ENCODE measurements around the gene ABCA4.
"Not testable (repeated sequence)": the region's sequence is repeated elsewhere in the genome, so short reads cannot be mapped to it uniquely, and the experiment has no call there.

Gene ABCA4

DNA sequence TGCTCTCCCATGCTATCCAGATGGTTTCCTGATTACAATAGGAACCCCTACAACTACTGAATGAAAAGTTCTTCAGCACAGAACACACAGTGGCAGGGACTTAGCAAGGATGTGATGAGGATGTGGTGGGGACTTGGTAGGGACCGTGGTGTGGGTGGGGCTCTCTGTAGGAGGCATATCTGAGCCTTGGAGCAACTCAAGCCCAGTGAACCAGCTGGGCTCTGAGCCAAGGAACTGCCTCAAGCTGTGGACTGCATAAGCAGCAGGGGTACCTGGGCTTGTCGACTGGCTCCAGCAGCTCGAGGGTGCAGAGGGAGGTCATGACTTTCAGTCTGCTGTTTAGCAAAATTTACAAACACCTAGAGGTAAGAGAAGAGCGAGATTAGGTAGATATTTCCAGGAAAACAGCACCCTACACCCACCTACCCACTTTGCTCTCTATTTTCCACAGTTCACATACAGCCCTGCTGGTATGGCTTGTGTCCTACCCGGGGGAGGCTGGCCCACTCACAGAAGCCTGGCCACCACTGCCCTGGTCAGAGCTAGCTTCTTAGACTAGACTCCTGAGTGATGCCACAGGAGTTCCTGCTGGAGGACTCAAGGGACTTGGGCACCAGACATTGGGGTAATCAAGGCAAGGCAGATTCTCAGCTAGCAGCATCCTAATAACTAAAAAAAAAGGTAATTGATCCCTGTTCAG, 125.0 kb downstream of the ABCA4 start:
- no peaks in the 10 kb centered on the region for H3K27me3 Mint-ChIP-seq (ENCODE audit: low read depth)
- no peak overlapping the region for H3K4me3 Mint-ChIP-seq
- H3K27ac Mint-ChIP-seq = no peak overlapping the region
- TF ChIP-seq, protein P1, sequence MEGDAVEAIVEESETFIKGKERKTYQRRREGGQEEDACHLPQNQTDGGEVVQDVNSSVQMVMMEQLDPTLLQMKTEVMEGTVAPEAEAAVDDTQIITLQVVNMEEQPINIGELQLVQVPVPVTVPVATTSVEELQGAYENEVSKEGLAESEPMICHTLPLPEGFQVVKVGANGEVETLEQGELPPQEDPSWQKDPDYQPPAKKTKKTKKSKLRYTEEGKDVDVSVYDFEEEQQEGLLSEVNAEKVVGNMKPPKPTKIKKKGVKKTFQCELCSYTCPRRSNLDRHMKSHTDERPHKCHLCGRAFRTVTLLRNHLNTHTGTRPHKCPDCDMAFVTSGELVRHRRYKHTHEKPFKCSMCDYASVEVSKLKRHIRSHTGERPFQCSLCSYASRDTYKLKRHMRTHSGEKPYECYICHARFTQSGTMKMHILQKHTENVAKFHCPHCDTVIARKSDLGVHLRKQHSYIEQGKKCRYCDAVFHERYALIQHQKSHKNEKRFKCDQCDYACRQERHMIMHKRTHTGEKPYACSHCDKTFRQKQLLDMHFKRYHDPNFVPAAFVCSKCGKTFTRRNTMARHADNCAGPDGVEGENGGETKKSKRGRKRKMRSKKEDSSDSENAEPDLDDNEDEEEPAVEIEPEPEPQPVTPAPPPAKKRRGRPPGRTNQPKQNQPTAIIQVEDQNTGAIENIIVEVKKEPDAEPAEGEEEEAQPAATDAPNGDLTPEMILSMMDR (IDR thresholded peaks at IDR 0.05; ENCODE audit: unreplicated experiment in 3 of 3) = no peak
- no peaks in the 10 kb centered on the region for H3K9me3 Mint-ChIP-seq
- no peaks in the 10 kb centered on the region for H3K4me1 Mint-ChIP-seq
- no peaks in the 10 kb centered on the region for H3K36me3 Mint-ChIP-seq (ENCODE audit: low read depth)

DNA sequence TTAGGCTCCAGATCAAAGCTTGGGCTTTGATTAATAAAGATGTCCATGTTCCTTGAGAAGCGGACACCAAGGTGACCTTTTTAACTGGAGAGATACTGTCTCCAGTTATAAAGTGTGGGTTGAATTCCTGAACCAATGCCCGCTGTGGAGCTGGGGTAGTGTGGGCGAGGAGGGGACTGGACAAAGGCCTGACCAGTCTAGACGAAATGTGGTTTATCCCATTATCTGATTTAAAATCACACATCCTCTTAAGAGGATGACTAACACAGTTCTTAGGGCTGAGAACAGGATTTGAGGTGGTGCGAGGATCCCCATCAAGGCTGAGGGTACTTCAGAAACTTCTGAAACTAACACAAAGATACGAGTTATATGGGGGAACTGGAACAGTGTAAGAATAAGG, 127.2 kb downstream of the ABCA4 start:
- no peaks in the 10 kb centered on the region for H3K27me3 Mint-ChIP-seq (ENCODE audit: low read depth)
- H3K4me1 Mint-ChIP-seq = no peaks in the 10 kb centered on the region
- no peak overlapping the region for H3K27ac Mint-ChIP-seq
- H3K9me3 Mint-ChIP-seq = no peaks in the 10 kb centered on the region
- TF ChIP-seq, protein P1 (IDR thresholded peaks at IDR 0.05; ENCODE audit: unreplicated experiment in 3 of 3) = no peak
- H3K36me3 Mint-ChIP-seq (ENCODE audit: low read depth) = no peaks in the 10 kb centered on the region
- no peak overlapping the region for H3K4me3 Mint-ChIP-seq

DNA sequence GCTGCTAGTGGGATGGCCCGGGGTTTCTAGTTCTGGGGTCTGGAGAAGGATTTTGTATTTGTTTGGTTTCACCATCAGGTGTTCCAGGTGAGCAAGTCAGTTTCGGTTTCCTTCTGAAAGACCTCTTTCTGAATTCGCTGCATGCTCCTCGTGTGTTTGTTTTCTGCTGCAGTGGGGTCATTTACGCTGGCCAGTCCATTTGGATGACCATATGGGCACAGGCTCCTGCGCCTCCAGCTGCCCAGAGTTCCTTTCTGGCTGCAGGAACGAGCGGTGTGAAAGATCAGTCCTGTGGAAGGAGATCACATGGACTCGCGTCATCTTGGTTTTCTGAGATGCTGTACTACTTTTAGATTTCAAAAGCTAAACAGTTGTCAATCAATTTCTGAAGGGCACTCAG, 128.0 kb downstream of the ABCA4 start:
- Mint-ChIP-seq H3K27me3 (ENCODE audit: low read depth) (no peaks in the 10 kb centered on the region), H3K4me1 (no peaks in the 10 kb centered on the region), H3K27ac (no peak overlapping the region), H3K36me3 (ENCODE audit: low read depth) (no peaks in the 10 kb centered on the region), H3K4me3 (no peak overlapping the region), H3K9me3 (no peaks in the 10 kb centered on the region)
- TF ChIP-seq, protein P1 (IDR thresholded peaks at IDR 0.05; ENCODE audit: unreplicated experiment in 3 of 3) = no peak

DNA sequence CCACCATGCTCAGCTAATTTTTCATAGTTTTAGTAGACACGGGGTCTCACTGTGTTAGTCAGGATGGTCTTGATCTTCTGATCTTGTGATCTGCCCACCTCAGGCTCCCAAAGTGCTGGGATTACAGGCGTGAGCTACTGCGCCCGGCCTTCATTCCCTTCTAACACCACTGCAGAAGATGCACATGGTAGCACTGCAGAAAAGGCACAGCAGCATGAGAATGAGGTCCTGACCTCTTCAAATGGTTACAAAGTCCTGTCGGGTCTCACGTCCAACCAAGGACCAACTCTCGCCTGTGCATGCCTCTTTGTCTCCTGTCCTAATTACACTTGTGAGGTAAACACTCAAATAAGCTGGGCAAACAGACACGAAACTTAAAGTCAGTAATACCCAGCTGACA, 128.8 kb downstream of the ABCA4 start:
- H3K36me3 Mint-ChIP-seq (ENCODE audit: low read depth) = no peaks in the 10 kb centered on the region
- no peaks in the 10 kb centered on the region for H3K27me3 Mint-ChIP-seq (ENCODE audit: low read depth)
- no peak overlapping the region for H3K27ac Mint-ChIP-seq
- no peaks in the 10 kb centered on the region for H3K4me1 Mint-ChIP-seq
- TF ChIP-seq, protein P1 (IDR thresholded peaks at IDR 0.05; ENCODE audit: unreplicated experiment in 3 of 3) = no peak
- no peak overlapping the region for H3K4me3 Mint-ChIP-seq
- H3K9me3 Mint-ChIP-seq = no peaks in the 10 kb centered on the region

DNA sequence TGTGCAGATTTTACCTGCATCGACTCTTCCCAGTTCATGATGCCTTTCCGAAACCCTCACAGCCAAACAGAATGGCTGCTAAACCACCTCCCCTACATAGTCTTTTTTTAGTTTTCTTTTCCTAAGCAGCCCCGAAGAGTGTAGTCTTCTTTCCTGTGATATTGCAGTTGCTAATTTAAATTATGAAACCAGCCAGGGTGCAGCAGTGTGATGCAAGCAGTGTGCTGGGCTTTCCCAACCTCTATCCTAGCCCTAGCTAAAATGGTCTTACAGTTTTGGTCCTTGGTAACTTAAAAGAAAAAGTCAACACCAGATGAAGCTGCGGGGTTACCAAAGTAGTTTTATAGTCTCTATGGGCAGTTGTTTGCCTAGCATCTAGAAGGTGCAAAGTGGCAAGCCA, 129.7 kb downstream of the ABCA4 start:
- Mint-ChIP-seq H3K4me1 (no peaks in the 10 kb centered on the region), H3K27ac (no peak overlapping the region), H3K4me3 (no peak overlapping the region), H3K36me3 (ENCODE audit: low read depth) (no peaks in the 10 kb centered on the region), H3K27me3 (ENCODE audit: low read depth) (no peaks in the 10 kb centered on the region), H3K9me3 (no peaks in the 10 kb centered on the region)
- TF ChIP-seq, protein P1 (IDR thresholded peaks at IDR 0.05; ENCODE audit: unreplicated experiment in 3 of 3) = no peak

DNA sequence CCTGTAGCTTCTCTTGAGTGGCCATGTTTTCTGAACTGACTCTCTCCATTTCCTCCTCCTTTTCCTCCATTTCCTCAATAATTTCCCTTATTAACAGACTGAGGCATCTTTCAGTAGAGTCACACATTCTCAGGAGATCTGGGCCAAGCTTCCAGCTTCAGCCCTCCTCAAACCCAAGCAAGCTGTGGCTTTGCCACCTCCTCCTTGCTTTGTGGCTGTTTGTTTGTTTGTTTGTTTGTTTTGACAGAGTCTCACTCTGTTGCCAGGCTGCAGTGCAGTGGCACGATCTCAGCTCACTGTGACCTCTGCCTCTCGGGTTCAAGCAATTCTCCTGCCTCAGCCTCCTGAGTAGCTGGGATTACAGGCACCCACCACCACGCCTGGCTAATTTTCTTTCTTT, 130.5 kb downstream of the ABCA4 start:
- not testable (repeated sequence) for H3K27ac Mint-ChIP-seq; H3K4me3 Mint-ChIP-seq; H3K4me1 Mint-ChIP-seq; H3K27me3 Mint-ChIP-seq (ENCODE audit: low read depth); H3K36me3 Mint-ChIP-seq (ENCODE audit: low read depth); H3K9me3 Mint-ChIP-seq
